Head of caudate nucleus (tissue), 42 donors: Measurements from ENCODE around the gene SQOR.

Experiments used
- DNase-seq, 42 donors: peaks; one replicate each; pipeline versions ENCODE4 v3.0.0 to v3.0.0-alpha.2; 2020 to 2021; ENCODE audit warnings: mixed read lengths in 7 of 42
- intact Hi-C: fragments of 100-400 bp; cut with DNase I; formaldehyde crosslinking; loops from one replicate; pipeline ENCODE4 v1.15.0; 2022

The SQOR gene

GRCh38 chr15:45734260-45734711 is 99.5 kb downstream of the SQOR start:
- intact Hi-C loops: no loop called here
- DNase-seq: no peak
